NT2/D1 (cell line): Measurements from ENCODE around the gene RFX8.

Experiments
- SUZ12 ChIP-seq: IDR thresholded peaks from 2 replicates; pipeline ENCODE4 v1.6.1; 2011; ENCODE audit not compliant: insufficient read length, insufficient read depth; ENCODE audit errors: extremely low read depth
- YY1 ChIP-seq: IDR thresholded peaks from 2 replicates; pipeline ENCODE4 v1.6.1; 2011; ENCODE audit not compliant: insufficient read length, insufficient read depth
- ZNF274 ChIP-seq: IDR thresholded peaks from 2 replicates; pipeline ENCODE4 v1.6.1; 2011; ENCODE audit warnings: mild to moderate bottlenecking, low read depth, low read length

DNA sequence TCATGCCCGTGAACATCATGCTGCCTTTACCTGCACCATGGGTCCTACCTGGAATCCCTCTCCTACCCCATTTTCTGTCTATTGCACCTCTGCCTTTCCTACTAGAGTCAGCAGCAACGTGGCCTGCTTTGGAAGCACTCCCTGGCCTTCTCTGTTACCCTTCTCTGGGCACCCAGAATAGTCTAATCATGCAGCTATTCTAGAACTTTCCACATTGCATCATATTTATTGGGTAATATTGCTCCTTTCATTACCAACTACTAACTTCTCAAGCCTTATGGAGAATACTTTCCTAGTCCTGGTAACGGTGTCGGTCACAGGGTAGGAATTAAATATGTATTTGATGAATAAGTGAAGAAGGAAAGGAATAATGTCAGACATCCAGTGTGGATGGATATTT lies 54.3 kb downstream of the RFX8 start:
- no peak for TF ChIP-seq YY1
- no peak for TF ChIP-seq ZNF274
- no peak for TF ChIP-seq SUZ12
